ENCODE results near the gene PTCH1. TPM values are rescaled to one million over a fixed set of nuclear protein-coding genes. Genes with fewer than 3 reads are reported as not detected.

Gene PTCH1
- total RNA-seq, result 3.4 and 6.9 TPM in 2 replicates

- peak; percentile 55 for DNase-seq
Observed at GRCh38 chr9:95516734-95517558, at the start of gene PTCH1. TSS of gene PTCH1 (minus strand) at chr9:95516971.

GRCh38 chr9:95565982-95566381 is 49.2 kb upstream of the PTCH1 start:
- DNase-seq, result no peak

DNA sequence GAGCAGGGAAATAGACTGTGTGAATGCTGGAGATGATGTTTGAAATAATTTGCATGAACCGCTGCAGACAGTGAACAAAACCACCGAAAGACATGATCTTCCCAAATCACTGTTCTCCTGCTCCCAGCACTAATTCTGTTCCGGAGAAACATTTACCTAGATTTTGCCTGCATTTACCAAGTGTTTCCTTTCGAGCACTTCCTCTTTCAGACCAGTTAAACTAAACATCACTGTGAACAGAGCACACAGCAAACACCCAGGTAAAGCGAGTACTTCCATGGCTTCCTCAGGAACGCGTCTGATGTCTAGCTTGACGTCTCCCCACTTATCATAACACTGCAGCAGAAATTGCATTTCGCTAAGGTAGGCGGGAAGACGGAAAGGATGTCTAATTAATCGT is 45.1 kb upstream of the PTCH1 start:
- no peak for DNase-seq

DNA sequence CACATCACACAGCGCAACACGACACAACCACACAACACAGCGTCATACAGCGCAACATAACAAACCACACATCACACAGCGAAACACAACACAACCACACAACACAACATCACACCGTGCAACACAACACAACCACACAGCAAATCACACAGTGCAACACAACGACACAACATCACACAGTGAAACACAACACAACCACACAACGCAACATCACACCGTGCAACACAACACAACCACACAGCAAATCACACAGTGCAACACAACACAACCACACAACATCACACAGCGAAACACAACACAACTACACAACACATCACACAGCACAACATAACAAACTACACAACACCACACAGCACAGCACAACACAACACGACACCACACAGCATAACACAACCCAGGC is 40.4 kb upstream of the PTCH1 start:
- no peak for DNase-seq

DNA sequence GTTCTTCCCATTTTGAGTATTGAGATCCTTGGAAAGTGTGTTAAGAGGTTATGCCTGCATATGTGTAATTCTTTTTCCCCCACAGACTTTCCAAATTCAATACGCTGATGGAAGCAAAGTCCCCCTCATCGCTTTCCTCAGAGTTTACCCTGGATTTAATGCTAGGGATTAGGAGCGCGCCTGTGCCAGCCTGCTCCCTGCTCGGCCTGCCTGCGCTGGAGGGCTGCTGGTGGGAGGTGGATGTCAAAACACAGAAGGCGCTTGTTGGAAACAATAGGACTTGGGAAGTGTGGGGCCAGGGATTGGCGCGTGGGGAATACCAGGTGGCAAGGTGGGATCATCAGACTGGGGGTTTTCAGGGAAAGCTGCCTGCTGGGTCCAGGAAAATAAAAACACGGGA is 39.8 kb upstream of the PTCH1 start:
- DNase-seq, result no peak

GRCh38 chr9:95552814-95553546 is 36.2 kb upstream of the PTCH1 start:
- peak; percentile 63 for DNase-seq

GRCh38 chr9:95552255-95552654 is 35.5 kb upstream of the PTCH1 start:
- DNase-seq, result no peak

GRCh38 chr9:95551406-95551805 is 34.6 kb upstream of the PTCH1 start:
- DNase-seq, result no peak

- no peak for DNase-seq
Observed at GRCh38 chr9:95545831-95546567, 29.2 kb upstream of the PTCH1 start.

- DNase-seq, result no peak
Observed at GRCh38 chr9:95533996-95534680, 17.4 kb upstream of the PTCH1 start.

- DNase-seq, result no peak
Observed at GRCh38 chr9:95529910-95530309, 13.1 kb upstream of the PTCH1 start.

- DNase-seq, result no peak
Observed at GRCh38 chr9:95528908-95529502, 12.2 kb upstream of the PTCH1 start.

GRCh38 chr9:95522871-95523370 is 6.2 kb upstream of the PTCH1 start:
- DNase-seq, result no peak

DNA sequence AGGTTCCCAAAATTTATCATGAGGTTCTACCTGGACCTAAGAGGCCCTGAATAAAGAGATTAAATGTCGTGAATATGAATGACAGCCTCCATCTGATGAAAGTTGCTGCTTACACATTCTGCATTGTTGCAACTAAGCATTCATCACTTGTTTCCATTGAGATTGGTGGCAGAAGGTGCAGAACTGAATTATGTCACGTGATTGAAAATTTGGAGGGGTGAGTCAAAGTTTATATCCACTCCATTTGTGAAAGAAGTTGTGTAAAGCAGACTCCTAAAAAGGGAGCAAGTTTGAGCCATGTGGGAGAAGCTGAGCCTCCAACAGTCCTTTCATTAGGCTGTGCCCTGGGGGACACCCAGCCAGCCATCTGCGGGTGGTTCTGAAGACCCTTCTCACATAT is 4.9 kb upstream of the PTCH1 start:
- DNase-seq, result no peak

- no peak for DNase-seq
Observed at GRCh38 chr9:95517559-95518425, 1.0 kb upstream of the PTCH1 start.

DNA sequence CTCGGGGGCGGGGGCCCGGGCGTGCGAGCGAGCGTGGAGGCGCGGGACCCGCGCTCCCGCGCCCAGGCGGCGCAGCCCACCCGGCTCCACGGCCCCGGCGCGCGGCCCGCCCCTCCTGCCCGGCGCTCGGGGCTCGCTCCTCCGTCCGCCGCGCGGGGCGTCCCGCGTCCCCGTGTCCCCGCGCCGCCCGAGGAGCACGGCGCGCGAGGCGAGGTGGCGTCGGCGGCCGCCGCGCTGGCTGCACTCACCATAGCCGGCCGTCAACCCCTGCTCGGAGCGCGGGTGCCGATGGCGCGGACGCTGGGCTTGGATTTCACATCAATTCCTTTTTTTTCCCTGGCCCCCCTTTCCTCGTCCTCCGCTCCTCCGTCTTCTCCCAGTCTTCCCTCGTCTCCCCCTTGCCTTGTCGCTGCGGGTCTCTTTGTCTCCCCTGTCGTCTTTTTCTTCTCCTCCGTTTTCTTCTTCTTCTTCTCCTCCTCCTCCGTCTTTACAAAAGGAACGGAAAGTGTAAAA is 494 bp downstream of the PTCH1 start:
- peak; percentile 33 for DNase-seq

DNA sequence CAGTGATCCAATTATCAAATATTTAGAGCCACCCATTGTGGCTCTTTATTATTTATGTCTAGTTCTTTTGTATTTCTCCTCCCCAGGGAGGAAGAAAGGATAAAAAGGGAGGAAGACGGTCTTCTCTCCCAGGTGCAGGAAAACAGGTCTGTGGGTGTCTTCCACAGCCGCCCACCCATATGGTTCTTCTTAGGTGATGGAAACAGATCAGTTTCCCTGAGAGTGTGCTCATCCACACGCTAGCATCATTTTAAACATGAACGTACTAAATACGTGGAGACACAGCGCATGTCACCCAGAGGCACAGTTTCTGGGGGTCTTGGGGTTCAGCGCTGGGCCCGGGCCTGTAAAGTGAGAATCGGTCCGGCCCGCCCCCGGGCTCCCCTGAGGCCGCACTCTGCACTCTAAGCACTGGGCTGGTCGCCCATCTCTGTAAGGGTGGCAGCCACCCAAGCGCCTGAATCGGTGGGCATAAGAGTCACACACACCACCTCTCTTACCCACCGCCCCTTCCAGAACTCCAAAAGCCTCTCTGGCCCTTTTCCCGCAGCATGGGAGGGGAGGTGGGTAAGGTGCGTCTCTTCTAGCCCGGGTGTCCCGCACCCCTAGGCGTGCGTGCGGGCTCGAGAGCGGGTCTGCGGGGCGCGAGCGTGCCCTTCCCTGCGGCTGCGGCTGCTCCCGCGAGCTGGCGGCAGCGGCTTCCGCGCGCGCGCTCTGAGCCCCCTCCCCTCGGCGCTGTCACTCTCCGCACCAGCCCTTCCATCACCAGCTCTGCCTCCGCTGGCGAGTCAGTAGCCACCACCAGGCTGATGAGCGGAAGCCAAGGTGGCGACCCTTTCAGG is 1.3 kb downstream of the PTCH1 start:
- DNase-seq, result peak; percentile 31

- DNase-seq, result no peak
Observed at GRCh38 chr9:95514342-95514741, 2.4 kb downstream of the PTCH1 start.

GRCh38 chr9:95513711-95514110 is 3.1 kb downstream of the PTCH1 start:
- no peak for DNase-seq

DNA sequence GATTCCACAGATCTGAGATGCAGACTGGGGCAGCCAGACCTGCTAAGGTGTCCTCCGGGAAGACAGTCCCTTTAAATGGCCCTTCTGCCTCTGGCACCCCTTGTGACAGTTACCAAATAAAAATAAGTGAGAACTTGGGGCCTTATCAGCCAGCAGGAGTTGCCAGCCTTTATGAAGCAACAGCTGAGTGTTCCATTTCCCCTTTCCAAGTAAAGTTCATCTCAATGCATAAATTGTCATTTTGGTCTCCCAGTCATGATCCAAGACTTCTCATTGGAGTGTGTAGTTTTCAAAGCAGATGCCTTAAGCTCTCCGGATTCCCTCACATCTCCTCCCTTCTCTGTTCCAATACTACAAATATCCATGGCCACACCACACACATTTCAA is 4.1 kb downstream of the PTCH1 start:
- DNase-seq, result no peak
